IPS-11a (cell line): ENCODE data around the gene PTGES3.
"Not testable (repeated sequence)": the region's sequence is repeated elsewhere in the genome, so short reads cannot be mapped to it uniquely, and the experiment has no call there.

Experiments used
- H3K4me3 ChIP-seq: one replicate; pipeline ENCODE4 v1.5.1; 2013; ENCODE audit warnings: low read depth, low read length, control low read depth

Gene PTGES3

GRCh38 chr12:56713345-56713744 is 25.3 kb upstream of the PTGES3 start:
- no peak overlapping the region for H3K4me3 ChIP-seq

GRCh38 chr12:56709759-56710376 is 21.8 kb upstream of the PTGES3 start:
- no peak overlapping the region for H3K4me3 ChIP-seq

- not testable (repeated sequence) for H3K4me3 ChIP-seq
These were observed 16.4 kb upstream of the PTGES3 start for GRCh38 chr12:56704522-56704921.

- no peak overlapping the region for H3K4me3 ChIP-seq
These were observed 11.1 kb upstream of the PTGES3 start for GRCh38 chr12:56699020-56699661.

GRCh38 chr12:56695327-56696101 is 7.4 kb upstream of the PTGES3 start:
- no peak overlapping the region for H3K4me3 ChIP-seq

GRCh38 chr12:56694161-56694560 is 6.1 kb upstream of the PTGES3 start:
- no peak overlapping the region for H3K4me3 ChIP-seq

GRCh38 chr12:56688846-56689109 is 694 bp upstream of the PTGES3 start:
- H3K4me3 ChIP-seq = peak overlapping the region; percentile 100

GRCh38 chr12:56687223-56688128 is 608 bp downstream of the PTGES3 start:
- H3K4me3 ChIP-seq = peak overlapping the region; percentile 100

- H3K4me3 ChIP-seq = no peak overlapping the region
These were observed 3.2 kb downstream of the PTGES3 start for GRCh38 chr12:56684745-56685359.

GRCh38 chr12:56682323-56682722 is 5.8 kb downstream of the PTGES3 start:
- no peak overlapping the region for H3K4me3 ChIP-seq

GRCh38 chr12:56679883-56680575 is 8.1 kb downstream of the PTGES3 start:
- no peak overlapping the region for H3K4me3 ChIP-seq

GRCh38 chr12:56678852-56679251 is 9.2 kb downstream of the PTGES3 start:
- H3K4me3 ChIP-seq = no peak overlapping the region

- no peak overlapping the region for H3K4me3 ChIP-seq
These were observed 10.4 kb downstream of the PTGES3 start for GRCh38 chr12:56677680-56678079.

GRCh38 chr12:56676851-56677580 is 11.1 kb downstream of the PTGES3 start:
- no peak overlapping the region for H3K4me3 ChIP-seq

GRCh38 chr12:56671608-56672007 is 16.5 kb downstream of the PTGES3 start:
- no peak overlapping the region for H3K4me3 ChIP-seq

- H3K4me3 ChIP-seq = no peak overlapping the region
These were observed 17.2 kb downstream of the PTGES3 start for GRCh38 chr12:56670836-56671235.

GRCh38 chr12:56668197-56668457 is 20.0 kb downstream of the PTGES3 start:
- no peak overlapping the region for H3K4me3 ChIP-seq

- H3K4me3 ChIP-seq = no peak overlapping the region
These were observed 26.0 kb downstream of the PTGES3 start for GRCh38 chr12:56661979-56662638.

- H3K4me3 ChIP-seq = no peak overlapping the region
These were observed 26.5 kb downstream of the PTGES3 start for GRCh38 chr12:56661560-56661959.
